Vagina (tissue), 2 donors: ENCODE results near the gene OR5T3.

Source experiments
- POLR2A ChIP-seq, 2 donors: fragments of 450-650 bp; IDR thresholded peaks; one replicate each; pipeline ENCODE4 v1.6.1; 2017; ENCODE audit warnings: antibody characterized with exemption in 2 of 2, mild to moderate bottlenecking in 2 of 2, moderate library complexity in 2 of 2
- POLR2AphosphoS5 ChIP-seq, 2 donors: sonication (generic); formaldehyde crosslinking; IDR thresholded peaks; one replicate each; pipeline ENCODE4 v1.9.0; 2017; ENCODE audit warnings: antibody characterized with exemption in 2 of 2, mild to moderate bottlenecking in 2 of 2, low read depth in 1 of 2; ENCODE audit not compliant: insufficient read depth in 1 of 2
- TF ChIP-seq, protein P1 (sequence below), 3 experiments: fragments of 450-650 bp in 2 of 3; fragments of 200-600 bp in 1 of 3; sonication (generic) in 1 of 3; IDR thresholded peaks; one replicate each; pipeline ENCODE4 v1.5.1; 2017 to 2019; ENCODE audit warnings: antibody characterized with exemption in 3 of 3, mild to moderate bottlenecking in 2 of 3, moderate library complexity in 2 of 3

GRCh38 chr11:56292154-56292553, 40.1 kb downstream of the OR5T3 start, which contains the start of gene OR8H1:
- no peak for TF ChIP-seq POLR2AphosphoS5 (IDR thresholded peaks at IDR 0.05; ENCODE audit: insufficient read depth in 1 of 2, low read depth in 1 of 2)
- TF ChIP-seq, protein P1, sequence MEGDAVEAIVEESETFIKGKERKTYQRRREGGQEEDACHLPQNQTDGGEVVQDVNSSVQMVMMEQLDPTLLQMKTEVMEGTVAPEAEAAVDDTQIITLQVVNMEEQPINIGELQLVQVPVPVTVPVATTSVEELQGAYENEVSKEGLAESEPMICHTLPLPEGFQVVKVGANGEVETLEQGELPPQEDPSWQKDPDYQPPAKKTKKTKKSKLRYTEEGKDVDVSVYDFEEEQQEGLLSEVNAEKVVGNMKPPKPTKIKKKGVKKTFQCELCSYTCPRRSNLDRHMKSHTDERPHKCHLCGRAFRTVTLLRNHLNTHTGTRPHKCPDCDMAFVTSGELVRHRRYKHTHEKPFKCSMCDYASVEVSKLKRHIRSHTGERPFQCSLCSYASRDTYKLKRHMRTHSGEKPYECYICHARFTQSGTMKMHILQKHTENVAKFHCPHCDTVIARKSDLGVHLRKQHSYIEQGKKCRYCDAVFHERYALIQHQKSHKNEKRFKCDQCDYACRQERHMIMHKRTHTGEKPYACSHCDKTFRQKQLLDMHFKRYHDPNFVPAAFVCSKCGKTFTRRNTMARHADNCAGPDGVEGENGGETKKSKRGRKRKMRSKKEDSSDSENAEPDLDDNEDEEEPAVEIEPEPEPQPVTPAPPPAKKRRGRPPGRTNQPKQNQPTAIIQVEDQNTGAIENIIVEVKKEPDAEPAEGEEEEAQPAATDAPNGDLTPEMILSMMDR (IDR thresholded peaks at IDR 0.05): no peak
- no peak for TF ChIP-seq POLR2A (IDR thresholded peaks at IDR 0.05)
